HG03175 (cell line): ENCODE data around the gene FAM180A.
"Not testable (repeated sequence)": the region's sequence is repeated elsewhere in the genome, so short reads cannot be mapped to it uniquely, and the experiment has no call there.

Experiments used
- ATAC-seq: cut with Tn5 transposase; IDR thresholded peaks from one replicate; pipeline ENCODE4 v1.9.1; 2021; ENCODE audit warnings: mild to moderate bottlenecking, moderate library complexity; ENCODE audit not compliant: unreplicated experiment

Gene FAM180A

DNA sequence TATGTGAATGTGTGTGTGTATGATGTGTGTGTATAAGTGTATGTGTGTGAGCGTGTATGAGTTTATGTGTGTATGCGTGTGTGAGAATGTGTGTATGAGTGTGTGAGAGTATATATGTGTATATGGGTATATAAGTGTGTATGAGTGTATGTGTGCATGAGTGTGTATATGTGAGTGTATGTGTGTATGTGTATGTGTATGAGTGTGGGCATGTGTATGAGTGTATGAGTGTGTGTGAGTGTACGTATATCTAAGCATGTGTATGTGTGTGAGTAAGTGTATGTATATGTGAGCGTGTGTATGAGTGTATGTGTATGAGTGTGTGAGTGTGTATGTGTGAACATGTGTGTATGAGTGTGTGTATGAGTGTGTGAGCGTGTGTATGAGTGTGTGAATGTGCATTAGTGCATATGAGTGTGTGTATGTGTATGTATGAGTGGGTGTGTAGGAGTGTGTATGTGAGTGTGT is 33.5 kb downstream of the FAM180A start:
- no peak for ATAC-seq

DNA sequence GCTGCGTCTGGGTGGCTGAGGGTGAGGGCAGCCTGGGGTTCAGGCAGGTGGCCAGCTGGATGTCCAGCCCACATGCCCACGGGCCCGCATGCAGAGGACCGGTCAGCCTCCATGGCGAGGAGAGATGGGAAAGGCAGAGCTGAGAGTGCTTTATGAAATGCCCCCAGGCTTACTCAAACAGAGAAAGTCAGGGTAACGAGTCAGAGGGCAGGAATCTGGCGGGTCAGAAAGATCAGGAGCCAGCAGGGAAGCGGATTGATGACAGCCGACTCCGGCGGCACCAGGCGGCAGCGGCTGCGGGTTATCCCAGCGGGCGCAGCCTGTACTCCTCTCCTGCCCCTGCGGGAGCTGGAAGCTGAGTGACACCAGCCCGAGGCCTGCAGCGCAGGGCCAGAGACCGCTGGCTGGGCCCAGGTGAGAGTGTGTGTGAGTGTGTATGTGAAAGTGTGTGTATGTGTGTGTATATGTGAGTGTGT is 34.0 kb downstream of the FAM180A start:
- ATAC-seq = no peak

DNA sequence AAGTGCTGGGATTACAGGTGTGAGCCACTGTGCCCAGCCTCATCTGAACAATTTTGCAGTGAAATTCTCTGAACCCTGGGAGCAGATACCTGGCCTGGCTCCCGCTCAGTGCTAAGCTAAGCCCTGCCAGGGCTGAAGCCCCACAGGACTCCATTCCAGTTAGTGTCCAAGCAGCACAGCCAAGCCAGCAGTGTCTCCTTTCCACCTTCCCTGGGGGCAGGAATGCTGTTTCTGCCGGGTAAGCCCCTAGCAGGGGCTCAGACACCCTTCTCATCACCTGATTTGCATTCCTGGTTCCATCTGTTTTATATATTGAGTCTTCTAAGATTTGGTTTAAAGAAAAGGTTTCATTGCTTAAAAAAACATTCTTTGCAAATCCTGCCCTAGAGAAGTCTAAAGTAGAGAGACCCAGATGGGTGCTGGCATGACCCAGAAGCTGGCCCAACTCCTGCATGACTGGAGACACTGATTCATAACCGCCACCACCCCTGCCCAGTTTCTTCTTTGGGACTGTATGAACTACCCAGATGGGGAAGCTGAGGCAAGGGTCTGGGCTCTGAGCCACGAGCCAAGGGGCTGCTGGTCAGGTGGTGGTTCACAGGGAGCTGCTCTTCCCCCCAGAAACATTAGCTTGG is 34.7 kb downstream of the FAM180A start:
- no peak for ATAC-seq

DNA sequence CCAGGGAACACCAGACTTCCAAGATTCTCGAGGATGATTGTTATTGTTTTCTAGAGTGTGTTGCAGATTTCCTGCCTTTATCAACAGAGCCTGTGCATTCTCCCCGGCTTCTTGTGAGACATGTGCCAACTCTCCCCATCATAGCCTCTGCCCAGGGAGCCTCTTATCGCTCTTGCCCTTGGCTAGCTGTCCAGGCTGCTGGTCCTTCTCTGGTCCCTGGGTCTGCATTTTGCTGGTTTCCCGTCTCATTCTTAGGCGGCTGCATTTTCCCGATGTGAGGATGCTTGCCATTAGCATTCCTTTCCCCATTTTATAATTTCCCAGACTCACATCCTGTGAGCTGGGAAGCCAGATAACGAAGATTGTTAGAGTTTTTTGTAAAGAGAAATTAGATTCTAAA is 35.8 kb downstream of the FAM180A start:
- ATAC-seq = no peak

DNA sequence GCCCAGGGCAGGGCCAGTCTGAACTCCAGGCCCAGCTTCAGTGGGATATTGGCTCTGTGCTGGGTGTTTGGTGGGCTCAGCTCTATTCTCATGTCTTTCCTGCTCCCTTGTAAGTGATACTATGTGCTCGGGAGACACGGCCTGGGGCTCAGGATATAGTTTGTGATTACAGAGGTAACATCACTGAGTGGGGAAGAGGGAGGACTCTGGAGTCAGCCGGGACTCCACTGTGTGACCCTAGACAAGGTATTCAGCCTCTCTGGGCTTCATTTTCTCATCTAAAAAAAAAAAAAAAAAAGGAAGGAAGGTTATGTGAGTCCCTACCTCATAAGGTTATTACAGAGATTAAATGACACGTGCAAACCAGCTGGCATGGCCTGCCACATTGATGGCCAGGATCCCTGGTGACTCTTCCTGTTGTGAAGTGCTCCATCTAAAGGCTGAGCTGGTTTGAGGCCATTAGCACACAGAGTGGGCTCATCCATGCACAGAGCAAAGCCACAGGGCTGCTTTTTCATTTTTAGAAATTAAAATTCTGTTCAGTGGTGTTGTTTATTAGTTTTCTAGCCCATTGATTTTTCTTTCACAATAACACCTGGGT is 36.3 kb downstream of the FAM180A start:
- no peak for ATAC-seq

DNA sequence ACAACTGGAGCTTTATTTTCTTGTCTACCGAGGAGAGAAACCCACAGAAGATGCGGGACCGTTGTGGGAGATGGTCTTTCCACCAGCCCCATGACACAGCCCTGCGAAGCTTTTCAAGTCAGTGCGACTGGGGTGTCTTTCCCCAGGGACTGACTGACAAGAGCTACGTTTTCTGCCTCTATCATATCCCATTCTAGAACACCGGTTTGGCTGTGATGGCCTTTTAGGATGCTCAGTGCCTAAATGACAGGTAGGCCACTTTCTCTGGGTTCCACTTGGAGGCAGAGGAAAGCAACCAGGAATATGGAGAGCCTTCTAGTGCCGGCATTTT is 37.5 kb downstream of the FAM180A start:
- ATAC-seq = no peak

DNA sequence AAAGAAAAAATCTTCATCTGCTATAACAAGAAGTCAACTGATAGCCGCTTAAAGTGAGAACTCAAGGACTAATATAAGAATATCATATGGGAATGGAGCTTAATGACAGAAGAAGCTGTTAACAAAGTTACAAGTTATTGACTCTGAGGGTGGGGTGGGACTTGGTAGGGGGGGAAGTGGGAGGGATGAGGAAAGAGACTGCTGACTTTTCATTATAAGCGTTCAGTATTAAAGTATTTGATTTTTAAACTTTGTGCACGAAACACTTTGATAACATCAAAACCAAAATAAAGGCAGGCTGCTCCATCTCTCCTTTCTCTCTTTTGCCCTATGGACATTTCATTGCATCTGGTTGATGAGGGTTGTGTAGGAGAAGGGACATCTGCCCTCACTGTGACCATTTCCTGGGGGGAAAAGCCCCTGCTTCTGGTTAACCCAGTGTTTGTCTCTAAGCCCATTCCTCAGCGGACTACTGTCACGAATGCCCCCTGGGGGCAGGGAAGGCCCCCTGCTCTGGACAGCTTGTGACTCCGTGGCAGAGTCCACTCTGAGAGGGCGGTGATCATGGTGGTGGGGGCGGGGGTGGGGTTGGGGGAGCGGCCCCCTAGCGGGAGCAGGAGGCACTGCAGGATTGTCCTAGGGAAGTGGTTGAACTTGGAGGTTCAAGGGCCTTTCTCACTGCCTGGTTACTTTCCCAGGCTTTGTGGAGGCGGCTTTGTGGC is 38.0 kb downstream of the FAM180A start:
- no peak for ATAC-seq

DNA sequence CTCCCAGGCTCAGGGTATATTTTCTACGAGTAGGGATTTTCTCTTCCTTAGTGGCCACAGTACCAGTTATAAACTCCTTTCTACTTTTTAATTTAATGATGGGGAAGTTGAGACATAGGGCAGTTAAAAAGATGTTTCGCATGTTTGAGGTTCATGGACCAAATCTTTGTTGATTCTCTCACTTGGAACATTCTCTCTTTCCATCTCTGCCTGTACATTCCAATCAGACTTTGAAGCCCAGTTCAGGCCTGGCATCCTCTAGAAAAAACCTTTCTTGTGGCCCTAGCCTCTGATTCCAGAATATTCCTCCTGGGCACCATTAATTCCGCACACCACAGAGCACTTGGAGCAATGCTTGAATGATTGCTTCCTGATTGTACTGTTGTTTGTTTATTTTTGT is 39.1 kb downstream of the FAM180A start:
- ATAC-seq = no peak

DNA sequence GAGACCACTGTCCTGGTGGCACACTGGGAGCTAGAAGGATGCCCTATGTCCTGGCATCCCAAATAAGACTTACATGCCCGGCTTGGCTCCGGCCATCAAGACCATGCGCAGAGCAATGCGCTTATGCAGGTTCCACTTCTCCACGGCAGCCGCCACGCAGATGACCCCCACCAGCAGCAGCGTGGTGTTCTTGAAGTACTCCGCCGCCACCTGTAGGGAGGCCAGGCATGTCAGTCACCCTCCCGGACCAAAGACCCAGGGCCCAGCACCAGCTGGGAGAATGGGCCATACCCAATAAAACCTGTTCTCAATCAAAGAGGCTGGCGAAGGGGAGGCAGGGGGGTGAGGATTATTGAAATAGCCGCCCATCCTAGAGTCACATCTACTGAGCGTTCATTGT is 40.6 kb downstream of the FAM180A start:
- no peak for ATAC-seq

DNA sequence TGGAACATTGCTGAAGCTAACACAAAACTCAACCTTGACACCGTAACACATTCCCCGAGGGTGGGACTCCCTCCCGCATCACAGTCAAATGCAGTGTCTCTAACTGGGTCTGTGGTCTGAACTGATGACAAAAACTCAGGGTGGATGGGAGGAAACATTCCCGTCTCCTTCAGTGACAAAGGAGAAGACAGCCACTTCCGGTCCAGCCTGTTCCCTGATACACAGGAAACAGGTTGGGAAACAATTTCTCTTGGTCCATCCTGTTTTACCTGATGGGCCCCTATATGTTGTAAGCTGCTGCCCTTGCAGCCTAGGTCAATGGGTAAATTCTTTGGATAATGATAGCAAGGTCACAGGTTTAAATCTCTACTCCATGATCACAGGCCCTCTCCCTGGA is 41.0 kb downstream of the FAM180A start:
- no peak for ATAC-seq

DNA sequence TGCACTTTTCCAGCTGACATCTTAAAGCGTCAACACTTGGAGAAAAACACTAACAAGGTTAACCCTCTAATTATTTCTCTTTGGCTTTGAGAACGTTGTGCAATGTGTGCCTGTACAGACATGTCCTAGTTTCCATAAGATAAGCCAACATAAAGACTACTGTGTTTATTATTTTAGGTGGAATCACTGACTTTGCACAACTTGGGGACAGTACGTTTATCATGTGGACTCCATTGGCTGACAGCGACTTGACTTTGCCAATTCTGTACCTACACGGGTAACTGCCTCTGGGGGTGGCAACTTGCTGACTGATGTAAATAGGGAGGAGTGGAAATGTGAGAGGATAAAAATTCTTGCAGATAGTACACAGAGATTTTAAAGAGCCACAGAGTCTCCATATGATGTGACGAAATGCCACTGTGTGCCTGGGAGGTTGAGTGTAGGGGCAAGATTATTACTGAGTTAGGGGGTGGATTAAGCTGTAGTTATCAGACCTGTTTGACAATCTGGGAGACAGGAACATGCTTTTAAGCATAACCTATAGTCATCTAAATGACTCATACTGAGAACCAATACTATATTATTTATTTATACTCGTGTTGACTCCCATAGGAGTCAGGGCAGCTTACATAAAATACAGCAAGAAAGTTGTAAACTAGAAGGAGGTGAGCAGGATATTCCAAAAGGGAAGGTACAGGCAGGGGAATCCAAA is 41.6 kb downstream of the FAM180A start:
- no peak for ATAC-seq

DNA sequence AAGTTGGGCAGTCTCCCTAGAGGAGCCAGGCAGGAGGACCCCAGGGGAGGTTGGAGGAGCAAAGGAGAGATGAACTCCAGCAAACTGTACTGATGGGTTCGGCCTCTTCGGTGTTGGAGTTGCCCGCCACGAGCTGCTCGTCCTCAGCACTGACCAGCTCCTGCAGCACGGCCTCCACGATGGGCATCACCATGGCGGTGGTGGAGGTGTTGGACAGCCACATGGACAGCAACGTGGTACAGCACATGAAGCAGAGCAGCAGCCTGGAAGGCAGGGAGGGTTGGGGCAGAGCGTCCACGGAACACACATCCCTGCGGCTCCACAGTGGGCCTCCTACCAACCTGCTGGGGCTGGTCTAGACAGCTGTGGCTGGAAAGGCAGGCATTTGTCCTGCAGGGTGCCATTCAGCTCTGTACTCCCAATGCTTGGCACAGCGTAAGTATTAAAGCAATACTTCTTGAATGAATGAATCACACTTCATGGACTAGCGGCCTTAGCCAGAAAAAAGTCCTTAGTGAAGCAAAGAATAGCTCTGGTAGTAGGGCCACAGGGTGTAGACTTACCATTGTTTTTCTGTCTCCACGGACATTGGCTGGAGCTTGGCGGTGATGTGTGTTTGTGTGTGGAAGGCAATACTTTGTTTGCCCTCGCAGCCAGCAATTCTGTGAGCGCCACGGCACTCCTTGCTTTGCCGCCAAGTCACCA is 42.4 kb downstream of the FAM180A start:
- ATAC-seq = no peak

DNA sequence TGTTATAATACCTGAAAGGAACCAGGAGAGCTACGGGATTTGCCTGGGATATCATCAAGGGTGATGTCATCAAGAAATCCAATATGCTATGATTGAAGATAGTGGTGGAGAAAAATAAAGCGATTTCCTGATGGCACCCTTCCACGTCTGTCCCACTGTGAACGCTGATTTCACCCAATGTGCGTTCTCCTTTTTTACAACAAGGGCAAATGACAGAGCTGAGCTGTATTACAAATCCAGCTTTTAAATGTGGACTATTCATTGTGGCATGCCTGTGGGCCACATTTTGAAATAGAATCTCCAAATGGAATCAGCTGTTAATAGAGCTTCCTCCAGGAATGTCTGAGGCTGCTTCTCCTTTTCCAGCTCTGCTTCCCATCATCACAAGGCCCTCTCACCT is 43.9 kb downstream of the FAM180A start:
- ATAC-seq = no peak

DNA sequence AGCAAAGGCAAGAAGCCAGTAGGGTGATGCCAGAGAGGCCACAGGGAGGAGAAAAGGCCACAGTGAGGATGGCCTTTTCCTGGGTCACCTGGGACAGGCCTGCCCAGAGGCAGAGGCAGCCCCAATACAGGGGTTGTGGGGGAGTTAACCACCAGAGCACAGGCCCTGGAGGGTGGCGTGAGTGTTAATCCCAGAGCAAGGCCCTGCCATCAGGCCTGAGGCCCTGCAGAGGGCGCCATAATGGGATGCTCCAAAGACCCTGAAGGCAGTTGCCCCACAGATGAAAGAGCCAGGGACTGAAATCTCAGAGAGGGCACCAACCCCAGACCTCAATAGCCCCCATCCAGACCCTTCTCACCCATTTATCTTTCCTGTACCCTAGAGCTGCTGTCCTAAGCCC is 44.5 kb downstream of the FAM180A start:
- ATAC-seq = no peak

DNA sequence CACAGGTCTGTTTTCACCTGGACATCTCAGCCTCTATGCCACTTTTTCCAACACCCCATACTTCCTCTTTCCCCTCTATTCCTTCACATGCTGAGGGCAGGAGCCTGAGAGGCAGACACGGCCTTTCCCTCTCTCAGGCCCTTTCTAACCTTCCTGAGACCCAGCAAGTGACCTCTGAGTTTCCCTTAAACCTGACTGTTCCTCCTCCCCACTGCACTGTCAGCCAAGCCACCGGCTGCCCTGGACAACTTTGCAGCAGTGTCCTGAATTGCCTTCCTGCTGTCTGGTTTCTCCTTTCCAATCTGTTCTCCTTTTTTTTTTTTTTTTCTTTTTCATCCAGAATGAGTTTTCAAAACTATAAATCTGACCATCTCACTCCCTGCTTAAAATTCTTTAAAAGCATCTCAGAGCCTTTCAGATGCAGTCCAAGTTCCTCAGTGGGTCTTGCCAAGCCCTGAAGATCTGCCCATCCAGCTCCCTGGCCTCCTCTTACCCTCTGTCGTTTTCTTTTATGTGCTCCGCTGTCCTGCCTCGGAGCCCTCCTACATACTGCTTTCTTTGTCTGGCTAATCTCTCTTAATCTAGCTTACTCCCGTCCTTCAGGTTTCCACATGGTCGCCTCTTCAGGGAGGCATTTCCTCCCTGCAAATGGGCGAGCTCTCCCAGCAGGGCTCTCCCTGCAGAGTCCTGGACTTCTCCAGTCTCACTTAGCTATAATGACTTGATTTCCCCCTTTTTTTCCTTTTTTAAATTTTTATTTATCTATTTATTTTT is 51.1 kb downstream of the FAM180A start:
- no peak for ATAC-seq

DNA sequence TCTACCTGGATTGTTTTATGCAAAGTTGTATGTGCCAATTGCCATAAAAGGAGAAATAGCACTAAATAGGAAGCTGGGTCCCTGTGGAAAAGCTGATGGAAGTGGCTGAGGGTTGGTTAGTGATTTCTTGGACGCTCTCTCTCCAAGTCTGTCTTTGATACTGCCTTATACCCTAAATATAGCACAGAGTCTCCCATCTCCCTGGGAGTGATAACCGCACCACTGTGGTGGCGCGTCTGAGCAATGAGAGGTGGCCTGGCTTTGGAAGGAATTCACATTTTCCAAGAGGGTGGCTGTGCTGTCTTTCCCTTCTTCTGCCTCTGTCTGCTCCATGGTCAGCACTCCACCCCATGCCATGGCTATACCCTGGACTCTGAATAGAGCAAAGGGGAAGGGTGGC is 55.1 kb downstream of the FAM180A start:
- ATAC-seq = no peak

DNA sequence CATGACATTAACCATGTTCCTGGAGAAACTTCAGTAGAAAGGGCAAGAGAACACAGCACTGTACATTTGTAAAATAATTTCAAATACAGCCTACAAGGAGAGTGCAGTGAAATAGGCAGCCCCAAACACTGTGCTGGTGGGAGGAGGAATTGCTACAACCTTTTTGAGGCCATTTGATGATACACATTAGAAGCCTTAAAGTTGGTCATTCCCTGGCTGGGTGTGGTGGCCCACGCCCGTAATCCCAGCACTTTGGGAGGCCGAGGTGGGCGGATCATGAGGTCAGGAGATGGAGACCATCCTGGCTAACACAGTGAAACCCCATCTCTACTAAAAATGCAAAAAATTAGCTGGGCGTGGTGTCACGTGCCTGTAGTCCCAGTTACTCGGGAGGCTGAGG is 56.0 kb downstream of the FAM180A start:
- not testable (repeated sequence) for ATAC-seq

DNA sequence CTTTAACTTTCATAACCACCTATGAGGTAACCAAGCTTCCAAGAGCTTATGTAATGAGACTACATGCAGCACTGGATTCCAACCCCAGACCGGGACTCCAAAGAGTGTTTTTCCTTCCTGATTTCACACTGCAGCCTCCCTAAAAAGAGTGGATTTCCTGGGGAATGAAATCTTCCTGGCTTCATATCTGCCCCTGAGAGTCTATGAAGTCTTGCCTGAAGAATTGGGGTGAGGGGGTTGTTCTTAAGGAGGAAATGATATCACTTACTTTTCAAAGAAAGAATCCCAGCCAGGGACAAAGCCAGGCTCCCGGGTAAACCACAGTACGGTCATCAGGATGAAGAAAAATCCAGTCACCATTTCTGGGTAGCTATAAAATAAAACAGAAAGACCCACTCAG is 56.6 kb downstream of the FAM180A start:
- ATAC-seq = no peak

DNA sequence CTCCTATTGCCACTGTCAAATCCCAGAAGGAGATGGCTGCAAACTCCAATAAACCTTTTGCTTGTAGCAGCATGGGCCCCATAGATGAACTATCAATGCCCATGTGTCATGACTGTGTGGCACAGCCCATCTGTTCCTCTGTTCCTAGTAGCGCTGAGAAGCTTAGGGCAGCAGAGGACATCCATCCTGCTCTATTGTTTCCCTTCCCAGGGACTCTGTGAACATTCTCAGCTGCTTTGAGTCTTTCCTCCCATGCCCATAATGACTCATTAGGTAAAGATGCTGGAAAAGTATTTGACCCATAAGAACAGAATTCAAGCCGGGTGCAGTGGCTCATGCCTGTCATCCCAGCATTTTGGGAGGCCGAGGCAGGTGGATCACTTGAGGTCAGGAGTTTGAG is 58.0 kb downstream of the FAM180A start:
- ATAC-seq = no peak

DNA sequence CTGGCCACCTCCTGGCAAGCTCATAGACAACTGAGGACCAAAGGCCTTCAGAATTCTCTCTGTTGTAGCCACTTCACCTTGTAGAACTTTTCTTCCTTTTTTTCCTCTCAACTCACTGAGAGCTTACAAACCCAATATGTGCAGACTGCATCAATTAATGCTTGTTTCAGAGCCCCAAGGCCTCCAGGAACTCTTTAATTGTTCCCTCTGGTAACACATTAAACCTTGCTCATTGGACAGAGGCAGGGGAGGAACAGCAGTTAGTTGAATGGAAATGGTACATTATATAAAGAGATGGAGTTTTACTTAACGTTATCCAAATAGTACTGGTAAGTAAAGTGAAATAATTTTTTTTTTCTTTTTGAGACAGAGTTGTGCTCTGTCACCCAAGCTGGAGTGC is 61.1 kb downstream of the FAM180A start:
- ATAC-seq = no peak
